Naive thymus-derived CD8-positive, alpha-beta T cell (primary cell): ENCODE measurements around the gene MOV10L1. TPM values are rescaled to one million over a fixed set of nuclear protein-coding genes. Genes with fewer than 3 reads are reported as not detected.

Source experiments
- ATAC-seq, 2 donors: fragments of 150-1000 bp; cut with Tn5 transposase in 1 of 2; sonication (Bioruptor Pico), chemical (Tn5 transposase) in 1 of 2; 1 replicate in 1 of 2; 2 replicates in 1 of 2; pipeline ENCODE4 v1.10.0; 2021; ENCODE audit warnings: mild to moderate bottlenecking in 2 of 2, moderate library complexity in 2 of 2
- POLR2A ChIA-PET: fragments of 350-600 bp; sonication (Branson Sonifier 250); formaldehyde crosslinking; loops from one replicate; lab custom pipeline; 2021; ENCODE audit warnings: antibody characterized with exemption; lab: Charles Lee
- DNase-seq, 10 donors: peaks; one replicate each; pipeline versions ENCODE4 v3.0.0 to v3.0.0-alpha.2; 2020 to 2022
- H3K27ac Mint-ChIP-seq, 10 donors: one replicate each; pipeline ENCODE4 v1.8.0; 2020 to 2022; ENCODE audit warnings: mild to moderate bottlenecking in 10 of 10, mixed read lengths in 10 of 10, moderate library complexity in 4 of 10, inconsistent platforms in 1 of 10
- H3K27me3 Mint-ChIP-seq, 5 donors: one replicate each; pipeline ENCODE4 v1.8.0; 2021 to 2022; ENCODE audit warnings: mixed read lengths in 5 of 5
- H3K36me3 Mint-ChIP-seq, 3 donors: one replicate each; pipeline ENCODE4 v1.8.0; 2020 to 2022; ENCODE audit warnings: mixed read lengths in 3 of 3, mild to moderate bottlenecking in 2 of 3, inconsistent platforms in 1 of 3
- H3K4me1 Mint-ChIP-seq, 4 donors: one replicate each; pipeline ENCODE4 v1.8.0; 2021 to 2022; ENCODE audit warnings: mixed read lengths in 4 of 4
- H3K4me3 Mint-ChIP-seq, 10 donors: one replicate each; pipeline ENCODE4 v1.8.0; 2020 to 2022; ENCODE audit warnings: mild to moderate bottlenecking in 10 of 10, mixed read lengths in 10 of 10, moderate library complexity in 6 of 10, inconsistent platforms in 1 of 10
- H3K9me3 Mint-ChIP-seq, 9 donors: one replicate each; pipeline ENCODE4 v1.8.0; 2020 to 2022; ENCODE audit warnings: mixed read lengths in 9 of 9, mild to moderate bottlenecking in 3 of 9, inconsistent platforms in 1 of 9, moderate library complexity in 1 of 9
- polyA plus RNA-seq, 3 donors: library from polyadenylated mRNA; unstranded; fragments of 300-500 nt; fragmentation: Illumina TruSeq; gene quantifications; one replicate each; pipeline ENCODE4 v1.2.3, GENCODE V29; 2021
- total RNA-seq, 8 experiments: library from RNA in 2 of 8; stranded (reverse) in 2 of 8; gene quantifications; one replicate each; pipeline ENCODE4 v1.2.3 and lab custom pipeline; 2021 to 2026

The MOV10L1 gene
- total and polyA plus RNA-seq, 5 experiments from 2014 or later: not detected

DNA sequence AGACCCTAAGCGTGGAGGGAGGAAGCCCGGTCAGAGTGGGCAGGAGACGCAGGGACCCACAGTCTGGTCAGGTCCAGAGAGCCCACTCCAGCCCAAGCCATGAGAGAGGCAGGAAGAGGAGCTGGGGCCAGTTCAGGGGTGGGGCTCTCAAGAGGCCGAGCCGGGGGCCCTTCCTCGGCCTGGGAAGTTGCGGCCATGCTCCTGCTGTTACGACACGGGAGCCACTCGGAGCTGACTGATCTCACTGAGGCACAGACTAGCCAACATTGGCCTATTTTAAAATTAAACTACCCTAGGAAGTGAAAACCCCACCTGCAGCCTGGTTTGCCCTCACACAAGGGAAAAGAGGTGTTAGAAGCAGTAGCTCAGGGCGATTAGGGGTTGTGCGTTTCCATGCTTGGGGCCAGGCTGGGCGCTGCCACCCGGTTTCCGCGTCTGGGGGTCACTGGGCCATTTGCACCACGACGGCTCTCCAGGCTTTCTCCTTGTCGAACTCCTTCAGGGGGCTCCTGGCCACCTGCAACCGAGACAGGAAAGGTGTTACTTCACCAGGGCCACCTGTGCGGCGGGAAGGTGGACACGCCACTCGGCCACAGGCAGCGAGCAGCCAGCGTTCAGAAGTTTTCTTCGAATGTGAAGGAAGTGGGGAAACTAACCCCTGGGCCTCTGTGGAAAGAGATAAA, 28.5 kb upstream of the MOV10L1 start:
- no peak overlapping the region for H3K27ac Mint-ChIP-seq
- H3K4me1 Mint-ChIP-seq: peaks cover 0 to 1% (median 0%) of the 10 kb centered on the region in 4 donors
- no peak for DNase-seq
- POLR2A ChIA-PET: no interaction called here
- no peak for ATAC-seq
- H3K4me3 Mint-ChIP-seq: no peak overlapping the region
- H3K36me3 Mint-ChIP-seq: no peaks in the 10 kb centered on the region
- peaks cover 7 to 34% (median 11%) of the 10 kb centered on the region in 5 donors for H3K27me3 Mint-ChIP-seq
- H3K9me3 Mint-ChIP-seq: no peaks in the 10 kb centered on the region

DNA sequence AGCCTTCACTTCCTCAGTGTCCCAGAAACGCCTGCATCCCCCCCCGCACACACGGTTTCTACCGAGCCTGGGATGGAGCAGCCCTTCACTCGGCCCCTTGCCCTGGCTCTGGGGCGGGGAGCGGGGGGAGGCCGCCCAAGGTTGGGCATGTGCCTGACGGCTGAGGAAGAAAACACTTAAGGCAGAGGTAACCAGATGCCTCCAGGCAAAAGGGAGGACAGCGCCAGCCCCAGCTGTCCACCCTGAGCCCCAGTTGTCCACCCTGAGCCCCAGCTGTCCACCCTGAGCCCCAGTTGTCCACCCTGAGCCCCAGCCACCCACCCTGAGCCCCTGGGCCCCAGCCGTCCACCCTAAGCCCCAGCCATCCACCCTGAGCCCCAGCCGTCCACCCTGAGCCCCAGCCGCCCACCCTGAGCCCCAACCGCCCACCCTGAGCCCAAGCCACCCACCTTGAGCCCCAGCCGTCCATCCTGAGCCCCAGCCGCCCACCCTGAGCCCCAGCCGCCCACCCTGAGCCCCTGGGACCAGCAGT, 27.9 kb upstream of the MOV10L1 start:
- POLR2A ChIA-PET: no interaction called here
- peaks cover 7 to 28% (median 11%) of the 10 kb centered on the region in 5 donors for H3K27me3 Mint-ChIP-seq

DNA sequence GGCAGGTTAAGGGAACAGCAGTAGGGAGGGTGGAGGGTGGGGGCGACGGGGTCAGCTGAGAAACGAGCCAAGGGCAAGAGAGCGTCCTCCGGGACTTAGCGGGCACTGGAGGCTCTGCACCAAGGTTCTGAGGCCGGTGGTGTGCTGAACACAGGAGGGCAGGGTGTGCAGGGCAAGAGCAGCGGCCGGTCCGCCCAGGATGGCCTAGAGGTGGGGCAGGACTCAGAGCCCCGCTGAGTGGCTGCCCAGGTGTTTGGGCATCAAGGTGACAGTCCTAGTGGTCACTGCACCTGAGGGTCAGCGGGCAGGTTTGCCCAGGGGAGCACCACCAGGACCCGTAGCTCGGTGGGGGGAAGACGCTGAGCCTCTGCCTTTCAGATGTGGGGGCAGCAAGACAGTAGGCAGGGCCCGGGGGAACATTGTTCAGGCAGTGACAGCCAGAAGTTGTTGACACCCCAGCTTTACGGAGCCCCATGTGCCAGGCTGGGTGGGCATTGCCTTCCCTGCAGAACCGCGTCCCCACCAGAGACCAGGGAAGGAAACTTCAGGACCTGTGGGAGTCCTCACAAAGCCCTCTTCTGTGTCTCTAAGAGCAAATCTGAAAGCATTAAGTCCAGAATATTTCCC, 27.2 kb upstream of the MOV10L1 start:
- no peaks in the 10 kb centered on the region for H3K9me3 Mint-ChIP-seq
- H3K36me3 Mint-ChIP-seq: no peaks in the 10 kb centered on the region
- ATAC-seq: no peak
- H3K4me3 Mint-ChIP-seq: no peak overlapping the region
- H3K4me1 Mint-ChIP-seq: no peaks in the 10 kb centered on the region
- DNase-seq: no peak
- POLR2A ChIA-PET: no interaction called here
- peaks cover 6 to 22% (median 8%) of the 10 kb centered on the region in 5 donors for H3K27me3 Mint-ChIP-seq
- H3K27ac Mint-ChIP-seq: no peak overlapping the region

More for the DNA sequence above, 27.9 kb upstream of the MOV10L1 start:
- no peaks in the 10 kb centered on the region for H3K36me3 Mint-ChIP-seq
- no peak for DNase-seq
- H3K27ac Mint-ChIP-seq: no peak overlapping the region
- no peak for ATAC-seq
- H3K4me3 Mint-ChIP-seq: no peak overlapping the region
- H3K4me1 Mint-ChIP-seq: no peaks in the 10 kb centered on the region
- no peaks in the 10 kb centered on the region for H3K9me3 Mint-ChIP-seq

DNA sequence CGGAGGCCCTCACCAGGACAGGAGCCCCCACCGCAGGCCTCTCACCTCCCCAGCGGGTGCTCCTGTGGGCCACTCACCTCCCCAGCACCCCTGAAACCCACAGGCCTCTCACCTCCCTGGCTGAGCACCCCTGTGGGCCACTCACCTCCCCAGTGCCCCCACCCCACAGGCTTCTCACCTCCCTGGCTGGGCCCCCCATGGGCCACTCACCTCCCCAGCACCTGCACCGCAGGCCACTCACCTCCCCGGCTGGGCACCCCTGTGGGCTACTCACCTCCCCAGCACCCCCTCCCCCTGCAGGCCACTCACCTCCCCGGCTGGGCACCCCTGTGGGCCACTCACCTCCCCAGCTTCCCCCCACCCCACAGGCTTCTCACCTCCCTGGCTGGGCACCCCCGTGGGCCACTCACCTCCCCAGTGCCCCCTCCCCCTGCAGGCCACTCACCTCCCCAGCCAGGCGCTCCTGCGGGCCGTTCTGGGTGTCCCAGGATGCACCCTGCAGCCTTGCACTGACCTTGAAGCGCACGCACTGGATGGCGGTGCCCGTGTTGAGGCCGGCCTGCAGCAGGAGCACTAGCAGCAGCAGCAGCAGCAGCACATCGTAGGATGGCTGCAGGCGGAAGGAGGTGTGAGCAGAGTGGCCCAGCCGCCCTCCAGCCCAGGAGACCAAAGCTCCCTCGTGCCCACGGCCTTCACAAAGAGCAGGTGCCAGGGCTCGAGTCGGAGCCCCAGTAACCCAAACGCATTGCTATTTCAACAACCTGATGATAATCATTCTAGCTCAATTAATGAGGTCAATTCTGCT, 26.0 kb upstream of the MOV10L1 start:
- Mint-ChIP-seq H3K4me1 (no peaks in the 10 kb centered on the region), H3K27ac (no peak overlapping the region), H3K4me3 (no peak overlapping the region), H3K36me3 (no peaks in the 10 kb centered on the region), H3K9me3 (no peaks in the 10 kb centered on the region), H3K27me3 (peaks cover 4 to 19% (median 8%) of the 10 kb centered on the region in 5 donors)
- DNase-seq (no peak), ATAC-seq (no peak)
- POLR2A ChIA-PET: no interaction called here

DNA sequence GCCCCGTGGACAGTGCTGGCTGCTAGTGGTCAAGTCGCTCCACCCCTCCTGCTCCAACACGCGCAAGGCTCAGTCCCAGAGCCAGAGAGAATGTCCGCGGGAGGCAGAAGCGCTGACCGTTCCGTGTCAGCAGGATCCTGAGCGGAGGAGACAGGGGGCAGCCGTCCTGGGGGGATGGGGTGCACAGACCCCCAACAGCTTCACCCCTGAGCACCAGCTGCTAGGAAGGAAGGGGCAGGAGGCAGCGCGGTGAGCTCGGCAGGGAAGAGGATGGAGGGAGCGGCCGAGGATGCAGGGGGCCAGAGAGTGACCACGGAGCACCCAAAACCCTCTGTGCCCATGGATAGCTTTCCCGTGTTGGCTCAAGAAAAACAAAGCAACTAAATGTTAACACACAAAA, 25.4 kb upstream of the MOV10L1 start:
- peaks cover 4 to 14% (median 6%) of the 10 kb centered on the region in 5 donors for H3K27me3 Mint-ChIP-seq
- DNase-seq: no peak
- no peaks in the 10 kb centered on the region for H3K9me3 Mint-ChIP-seq
- no peak for ATAC-seq
- no peak overlapping the region for H3K27ac Mint-ChIP-seq
- H3K4me1 Mint-ChIP-seq: no peaks in the 10 kb centered on the region
- POLR2A ChIA-PET: no interaction called here
- no peaks in the 10 kb centered on the region for H3K36me3 Mint-ChIP-seq
- H3K4me3 Mint-ChIP-seq: no peak overlapping the region

DNA sequence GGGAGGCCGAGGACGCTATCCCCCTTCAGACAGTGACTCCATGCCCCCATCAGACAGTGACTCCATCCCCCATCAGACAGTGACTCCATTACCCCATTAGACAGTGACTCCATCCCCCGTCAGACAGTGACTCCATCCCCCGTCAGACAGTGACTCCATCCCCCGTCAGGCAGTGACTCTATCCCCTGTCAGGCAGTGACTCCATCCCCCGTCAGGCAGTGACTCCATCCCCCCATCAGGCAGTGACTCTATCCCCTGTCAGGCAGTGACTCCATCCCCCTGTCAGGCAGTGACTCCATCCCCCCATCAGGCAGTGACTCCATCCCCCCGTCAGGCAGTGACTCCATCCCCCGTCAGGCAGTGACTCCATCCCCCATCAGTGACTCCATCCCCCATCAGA, 22.6 kb upstream of the MOV10L1 start:
- Mint-ChIP-seq H3K27ac (no peak overlapping the region), H3K4me3 (no peak overlapping the region), H3K4me1 (no peaks in the 10 kb centered on the region), H3K9me3 (no peaks in the 10 kb centered on the region), H3K27me3 (no peaks in the 10 kb centered on the region), H3K36me3 (no peaks in the 10 kb centered on the region)
- DNase-seq (no peak), ATAC-seq (no peak)
- POLR2A ChIA-PET: no interaction called here

DNA sequence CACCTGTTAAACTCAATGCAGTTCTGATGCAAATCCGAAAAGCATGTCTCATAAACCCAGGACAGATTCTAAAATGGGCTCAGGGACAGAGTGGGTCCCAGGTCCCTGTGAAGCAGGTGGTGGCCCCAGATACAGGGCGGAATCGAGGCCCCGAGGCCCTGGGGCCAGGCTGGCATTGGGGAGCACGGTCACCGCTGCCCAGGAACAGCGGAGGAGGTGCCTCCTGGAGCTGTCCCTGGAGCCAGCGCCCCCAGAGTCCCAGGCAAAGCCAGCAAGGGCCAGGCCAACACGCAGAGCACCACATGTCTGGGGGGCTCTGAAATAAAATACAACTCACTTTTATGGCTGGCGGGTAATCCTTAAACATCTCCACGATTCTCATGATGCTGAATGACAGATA, 21.7 kb upstream of the MOV10L1 start:
- POLR2A ChIA-PET: no interaction called here
- Mint-ChIP-seq H3K4me3 (no peak overlapping the region), H3K9me3 (no peaks in the 10 kb centered on the region), H3K4me1 (no peaks in the 10 kb centered on the region), H3K27me3 (no peaks in the 10 kb centered on the region), H3K36me3 (no peaks in the 10 kb centered on the region), H3K27ac (no peak overlapping the region)
- ATAC-seq (no peak), DNase-seq (no peak)

DNA sequence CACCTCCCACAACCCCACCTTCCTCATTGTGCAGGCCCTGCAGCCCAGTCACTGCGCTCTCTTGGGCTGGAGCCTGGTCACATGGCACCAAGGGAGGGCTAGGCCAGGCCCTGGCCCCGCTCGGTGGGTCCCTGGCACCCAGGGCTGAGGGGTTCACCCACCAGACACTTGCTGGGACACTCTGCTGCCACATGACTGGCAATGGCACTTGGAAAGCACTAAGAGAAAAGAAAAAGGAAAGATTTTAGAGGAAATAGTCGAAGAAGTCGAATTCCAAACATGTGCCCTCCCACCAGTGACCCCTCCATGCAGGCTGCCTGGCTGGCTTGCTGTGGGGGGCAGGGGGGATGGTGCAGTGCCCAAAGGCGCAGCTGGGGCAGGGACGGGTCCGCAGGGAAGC, 19.4 kb upstream of the MOV10L1 start:
- POLR2A ChIA-PET: no interaction called here
- Mint-ChIP-seq H3K4me1 (no peaks in the 10 kb centered on the region), H3K27ac (no peak overlapping the region), H3K9me3 (no peaks in the 10 kb centered on the region), H3K36me3 (no peaks in the 10 kb centered on the region), H3K4me3 (no peak overlapping the region), H3K27me3 (no peaks in the 10 kb centered on the region)
- DNase-seq (no peak), ATAC-seq (no peak)

DNA sequence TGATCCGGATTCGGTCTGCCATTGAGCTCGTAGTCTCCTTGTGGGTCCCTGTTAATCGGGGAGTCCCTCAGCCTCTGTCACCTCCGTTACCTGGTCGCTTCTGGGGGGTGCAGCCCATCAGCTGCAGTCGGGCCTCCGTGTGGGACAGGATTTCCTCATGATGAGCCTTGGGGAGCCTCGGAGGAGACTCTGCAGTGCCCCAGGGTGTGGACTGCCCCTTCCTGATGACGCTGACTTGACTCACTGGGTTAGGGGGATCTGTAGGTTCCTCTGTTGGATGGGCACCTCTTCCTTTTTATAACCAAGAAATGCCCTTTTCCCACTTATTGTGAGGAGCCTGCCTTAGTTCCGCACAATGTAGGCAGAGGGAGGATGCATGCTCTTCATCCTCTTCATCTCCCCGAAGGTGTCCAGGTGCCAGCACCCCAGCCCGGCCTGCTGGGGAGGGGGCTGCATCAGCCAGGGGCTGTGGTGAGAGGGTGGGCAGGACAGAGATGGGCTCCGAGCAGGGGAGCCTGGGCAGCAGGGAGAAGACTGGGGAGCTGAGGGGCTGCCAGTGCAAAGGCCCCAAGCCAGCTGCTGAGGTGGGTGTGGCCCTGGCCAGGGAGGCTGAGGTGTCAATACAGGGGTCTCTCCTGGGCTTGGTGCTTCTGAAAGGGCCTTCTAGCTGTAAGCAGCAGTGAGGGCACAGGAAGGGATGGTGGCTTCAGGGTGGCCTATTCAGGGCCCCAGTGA, 18.2 kb upstream of the MOV10L1 start:
- no peaks in the 10 kb centered on the region for H3K27me3 Mint-ChIP-seq
- no peak overlapping the region for H3K4me3 Mint-ChIP-seq
- H3K9me3 Mint-ChIP-seq: no peaks in the 10 kb centered on the region
- POLR2A ChIA-PET: interaction anchor here (0.7 kb wide), 1 partner anchor 14 kb away, joined by 3 read pairs; the partner anchor contains the start of gene MLC1
- no peak for ATAC-seq
- no peak for DNase-seq
- H3K36me3 Mint-ChIP-seq: no peaks in the 10 kb centered on the region
- no peaks in the 10 kb centered on the region for H3K4me1 Mint-ChIP-seq
- no peak overlapping the region for H3K27ac Mint-ChIP-seq

DNA sequence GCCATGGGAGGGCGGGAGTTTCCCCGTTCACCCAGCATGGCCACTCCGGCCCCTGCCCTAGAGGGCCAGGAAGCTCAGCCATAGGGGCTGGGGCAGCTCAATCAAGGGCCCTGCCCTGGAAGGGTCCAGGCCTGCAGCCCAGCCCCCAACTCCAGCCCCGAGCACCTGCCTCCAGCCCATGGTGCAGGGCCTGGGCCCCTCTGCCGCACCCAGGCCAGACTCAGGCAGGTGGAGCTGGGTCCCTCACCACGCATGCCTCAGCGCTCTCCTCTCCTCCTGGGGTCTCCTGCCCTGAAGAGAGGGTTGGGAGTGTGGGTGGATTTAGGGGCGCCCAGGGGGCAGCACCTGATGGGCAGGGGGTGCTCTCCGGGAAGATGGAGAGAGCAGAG, 17.6 kb upstream of the MOV10L1 start:
- no peaks in the 10 kb centered on the region for H3K36me3 Mint-ChIP-seq
- no peak for ATAC-seq
- no peak overlapping the region for H3K4me3 Mint-ChIP-seq
- H3K9me3 Mint-ChIP-seq: no peaks in the 10 kb centered on the region
- POLR2A ChIA-PET: interaction anchor here (0.7 kb wide), 1 partner anchor 13 kb away, joined by 3 read pairs; the partner anchor contains the start of gene MLC1
- no peak overlapping the region for H3K27ac Mint-ChIP-seq
- no peak for DNase-seq
- H3K4me1 Mint-ChIP-seq: no peaks in the 10 kb centered on the region
- H3K27me3 Mint-ChIP-seq: no peaks in the 10 kb centered on the region

DNA sequence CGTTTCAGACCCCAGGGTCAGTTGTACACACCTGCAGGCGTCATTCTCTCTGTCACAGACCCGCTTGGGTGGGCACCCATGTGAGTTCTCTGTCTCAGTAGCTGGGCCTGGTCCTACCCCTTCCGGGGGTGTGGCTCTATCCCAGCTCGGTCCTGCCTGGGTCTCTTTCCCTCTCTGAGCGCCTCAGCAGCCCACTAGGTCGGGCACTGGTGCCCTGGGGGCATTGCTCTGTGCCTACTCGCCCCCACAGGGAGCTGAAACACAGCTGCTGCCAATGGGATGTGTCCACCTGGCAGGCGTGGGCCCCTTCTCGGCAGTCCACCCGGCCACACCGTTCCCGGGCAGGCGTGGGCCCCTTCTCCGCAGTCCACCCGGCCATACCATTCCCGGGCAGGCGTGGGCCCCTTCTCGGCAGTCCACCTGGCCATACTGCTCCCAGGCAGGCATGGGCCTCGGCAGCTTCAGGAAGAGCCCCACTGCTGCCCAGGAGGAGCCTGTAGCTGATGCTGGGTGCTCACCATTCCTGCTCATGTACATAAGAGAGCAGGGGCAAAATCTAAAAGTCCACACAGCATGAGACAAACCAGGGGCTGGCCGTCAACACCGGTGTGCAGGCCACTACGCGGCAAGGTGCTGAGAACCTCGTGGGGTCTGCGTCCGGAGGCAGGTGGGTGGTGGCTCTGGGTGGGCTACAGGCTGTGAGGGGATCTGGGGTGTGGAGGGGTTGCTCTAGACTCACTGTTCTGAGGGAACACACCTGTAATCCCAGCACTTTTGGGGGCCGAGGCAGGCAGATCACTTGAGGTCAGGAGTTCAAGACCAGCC, 16.9 kb upstream of the MOV10L1 start:
- no peak for DNase-seq
- Mint-ChIP-seq H3K36me3 (no peaks in the 10 kb centered on the region), H3K27ac (no peak overlapping the region), H3K27me3 (no peaks in the 10 kb centered on the region), H3K4me3 (no peak overlapping the region), H3K9me3 (no peaks in the 10 kb centered on the region), H3K4me1 (no peaks in the 10 kb centered on the region)
- ATAC-seq: no peak
- POLR2A ChIA-PET: no interaction called here

DNA sequence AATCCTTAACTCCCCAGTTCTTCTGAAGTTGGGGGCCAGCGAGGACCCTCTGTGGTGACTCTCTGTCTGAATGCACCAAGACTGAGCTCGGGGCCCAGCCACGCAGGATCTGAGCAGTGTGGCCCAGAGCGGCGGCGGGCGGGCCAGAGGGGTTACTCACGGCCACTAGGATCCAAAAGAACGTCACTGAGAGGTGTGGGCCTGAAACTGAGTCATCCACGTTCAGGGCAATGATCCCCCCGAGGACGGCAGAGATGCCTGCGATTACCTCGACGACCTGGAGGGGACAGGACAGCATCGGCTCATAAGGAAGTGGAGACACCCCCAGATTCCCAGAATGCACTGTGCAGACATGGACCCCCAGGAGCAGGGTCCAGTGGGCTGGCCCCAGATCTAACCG, 15.8 kb upstream of the MOV10L1 start:
- H3K36me3 Mint-ChIP-seq: no peaks in the 10 kb centered on the region
- no peaks in the 10 kb centered on the region for H3K27me3 Mint-ChIP-seq
- H3K4me1 Mint-ChIP-seq: no peaks in the 10 kb centered on the region
- no peak for ATAC-seq
- no peaks in the 10 kb centered on the region for H3K9me3 Mint-ChIP-seq
- no peak overlapping the region for H3K27ac Mint-ChIP-seq
- no peak overlapping the region for H3K4me3 Mint-ChIP-seq
- POLR2A ChIA-PET: no interaction called here
- no peak for DNase-seq
